Stimulated activated CD4-positive, alpha-beta T cell treated with anti-CD3 and anti-CD28 coated beads, Interleukin-12 subunit alpha, Interleukin-12 subunit beta, amount 100 ng/mL, for 24 hours (primary cell): ENCODE data around the gene PACSIN1.
"Not testable (repeated sequence)": the region's sequence is repeated elsewhere in the genome, so short reads cannot be mapped to it uniquely, and the experiment has no call there.

Experiments
- DNase-seq, 2 experiments: peaks; one replicate each; pipeline ENCODE4 v3.0.0-alpha.2; 2020; ENCODE audit warnings: low read depth in 2 of 2

PACSIN1 gene

GRCh38 chr6:34484899-34485298 lies 19.0 kb downstream of the PACSIN1 start:
- DNase-seq, result peak; percentile 59 to 63

GRCh38 chr6:34485321-34486060 lies 19.6 kb downstream of the PACSIN1 start:
- no peak for DNase-seq

- DNase-seq, result no peak
These were observed 20.3 kb downstream of the PACSIN1 start for GRCh38 chr6:34486106-34486740.

DNA sequence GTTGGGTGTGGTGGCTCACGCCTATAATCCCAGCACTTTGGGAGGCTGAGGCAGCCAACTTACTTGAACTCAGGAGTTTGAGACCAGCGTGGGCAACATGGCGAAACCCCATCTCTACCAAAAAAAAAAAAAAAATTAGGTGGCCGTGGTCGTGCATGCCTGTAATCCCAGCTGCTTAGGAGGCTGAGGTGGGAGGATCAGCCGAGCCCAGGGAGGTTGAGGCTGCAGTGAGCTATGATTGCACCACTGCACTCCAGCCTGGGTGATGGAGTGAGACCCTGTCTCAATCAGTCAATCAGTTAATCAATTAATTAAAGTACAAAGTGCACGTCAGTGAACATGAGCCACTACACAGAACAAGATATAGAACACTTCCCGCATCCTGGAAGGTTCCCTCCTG lies 21.0 kb downstream of the PACSIN1 start:
- not testable (repeated sequence) for DNase-seq

DNA sequence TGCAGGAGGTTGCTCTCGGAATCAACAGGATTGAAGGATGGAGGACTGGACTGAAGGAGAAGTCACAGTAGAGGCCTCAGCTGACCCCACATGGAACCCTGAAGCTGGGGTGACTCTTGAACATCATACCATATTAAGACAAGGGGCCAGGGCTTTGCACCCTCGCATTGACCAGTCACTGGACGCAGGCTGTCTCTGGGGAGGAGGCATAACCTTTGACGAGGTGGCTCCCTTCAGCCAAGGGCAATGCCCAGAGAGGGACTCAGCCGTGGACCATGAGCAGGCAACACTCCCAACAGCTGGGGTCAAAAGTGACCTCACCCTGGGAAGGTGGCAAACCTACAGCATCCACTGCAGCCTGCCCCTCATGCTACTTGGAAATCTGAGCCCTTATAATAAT lies 21.7 kb downstream of the PACSIN1 start:
- no peak for DNase-seq

DNA sequence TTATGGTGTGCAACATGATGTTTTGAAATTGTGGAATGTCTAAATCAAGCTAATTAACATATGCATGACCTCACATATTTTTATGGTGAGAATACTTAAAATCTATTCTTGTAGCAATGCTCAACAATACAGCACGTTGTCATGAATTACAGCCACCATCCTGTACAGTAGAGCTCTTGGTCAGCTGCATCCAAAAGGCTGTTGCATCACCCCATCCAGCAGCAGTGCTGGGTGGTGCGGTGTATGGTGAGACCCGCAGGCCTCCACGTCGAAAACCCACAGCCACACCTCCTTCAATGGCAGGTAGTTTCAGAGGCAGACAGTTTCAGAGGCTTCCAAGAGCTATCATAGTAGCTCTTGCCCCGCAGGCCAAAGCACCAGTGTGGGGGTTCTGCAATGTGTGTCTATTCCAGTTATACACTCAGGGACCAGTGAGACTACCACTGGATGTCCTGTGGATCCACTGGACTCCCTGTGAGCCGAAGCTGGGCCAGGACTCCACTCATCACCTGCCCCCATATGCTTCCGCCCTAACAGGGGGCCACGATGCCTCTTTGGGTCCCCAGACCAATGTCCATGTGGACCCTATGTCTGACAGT lies 23.4 kb downstream of the PACSIN1 start:
- DNase-seq, result no peak

GRCh38 chr6:34490390-34491090 lies 24.7 kb downstream of the PACSIN1 start:
- DNase-seq, result no peak

DNA sequence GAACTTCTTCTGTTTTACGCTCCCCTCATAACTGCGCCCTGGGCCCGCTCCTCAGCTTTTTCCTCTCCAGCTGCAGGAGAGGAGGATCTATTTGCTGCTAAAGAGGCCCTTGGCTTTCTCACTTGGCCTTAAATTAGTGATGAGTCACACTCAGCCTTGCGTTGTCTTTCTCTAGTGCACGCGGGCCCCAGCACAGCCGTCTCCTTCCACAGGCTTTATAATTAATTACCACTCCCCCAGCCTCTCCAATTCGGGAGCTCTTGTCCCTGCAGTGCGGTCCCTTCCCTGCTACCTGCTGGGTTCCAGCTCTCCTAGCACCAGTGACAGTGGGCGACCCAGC lies 25.2 kb downstream of the PACSIN1 start:
- no peak for DNase-seq

DNA sequence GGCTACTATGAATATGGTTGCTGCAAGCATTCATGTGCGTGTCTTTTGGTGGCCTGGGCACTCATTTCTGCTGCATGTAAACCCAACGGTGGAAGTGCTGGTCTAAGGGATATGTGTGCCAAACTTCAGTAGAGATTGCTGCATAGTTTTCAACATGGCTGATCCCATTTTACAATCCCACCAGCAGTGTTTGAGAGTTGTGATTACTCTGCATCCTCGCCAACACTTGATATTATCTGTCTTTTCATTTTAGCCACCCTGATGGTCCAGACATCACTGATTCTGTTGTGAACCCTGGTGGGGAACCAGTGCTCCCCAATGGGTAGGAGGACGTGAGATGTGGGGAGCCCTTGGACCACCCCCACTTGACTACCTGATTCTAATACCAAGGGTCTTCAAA lies 27.5 kb downstream of the PACSIN1 start:
- DNase-seq, result no peak

DNA sequence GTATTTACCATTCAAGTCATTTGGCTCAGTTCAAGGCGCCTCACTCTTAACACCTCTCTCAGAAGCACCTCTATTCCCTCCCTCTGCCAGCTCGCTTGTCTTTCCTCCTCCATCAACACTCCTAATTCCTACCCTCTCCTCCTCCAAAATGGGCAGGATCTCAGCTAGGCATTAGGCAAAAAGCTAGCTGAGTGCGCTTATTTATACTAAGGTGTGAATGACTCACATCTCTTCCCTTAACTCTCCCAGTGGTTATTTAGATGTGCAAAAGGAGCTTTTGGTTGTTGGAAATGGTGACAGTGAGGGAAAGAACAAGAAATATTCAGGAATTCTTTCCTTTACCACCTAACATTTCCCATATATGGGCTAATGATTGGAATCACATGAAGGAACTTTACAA lies 29.1 kb downstream of the PACSIN1 start:
- DNase-seq, result no peak

GRCh38 chr6:34496103-34496685 lies 30.3 kb downstream of the PACSIN1 start:
- DNase-seq, result no peak

- DNase-seq, result no peak
These were observed 31.5 kb downstream of the PACSIN1 start for GRCh38 chr6:34497411-34497810.

GRCh38 chr6:34506718-34507117 lies 40.8 kb downstream of the PACSIN1 start:
- DNase-seq, result no peak

DNA sequence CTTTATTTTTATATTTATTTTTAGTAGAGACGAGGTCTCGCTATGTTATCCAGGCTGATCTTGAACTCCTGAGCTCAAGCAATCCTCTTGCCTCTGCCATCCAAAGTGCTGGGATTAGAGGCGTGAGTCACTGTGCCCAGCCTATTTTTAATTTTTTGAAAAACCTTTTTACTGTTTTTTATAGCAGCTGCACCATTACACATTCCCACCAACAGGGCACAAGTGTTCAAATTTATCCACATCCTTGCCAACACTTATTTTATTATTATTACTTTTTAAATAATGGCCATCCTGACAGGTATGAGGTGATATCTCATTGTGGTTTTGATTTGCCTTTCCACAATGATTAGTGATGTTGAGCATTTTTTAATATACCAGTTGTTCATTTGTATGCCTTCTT lies 42.5 kb downstream of the PACSIN1 start:
- no peak for DNase-seq

GRCh38 chr6:34509782-34510181 lies 43.9 kb downstream of the PACSIN1 start:
- DNase-seq, result no peak

DNA sequence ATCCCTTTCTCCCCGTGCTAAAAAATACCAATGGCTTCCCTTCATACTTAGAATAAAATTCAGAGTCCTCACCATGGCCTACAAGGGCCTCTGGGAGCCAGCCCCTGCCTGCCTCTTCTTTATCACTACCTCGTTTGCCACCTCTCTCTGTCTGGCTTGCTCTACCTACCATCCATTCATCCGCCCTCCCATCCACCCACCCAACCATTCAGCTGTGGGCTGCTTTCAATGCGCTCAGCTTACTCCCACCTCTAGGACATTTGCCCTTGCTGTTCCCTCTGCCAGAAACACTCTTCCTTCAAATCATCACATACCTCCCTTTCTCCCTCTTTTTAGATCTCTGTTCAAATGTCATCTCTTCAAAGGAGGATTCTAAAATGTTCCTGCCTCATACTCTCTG lies 44.4 kb downstream of the PACSIN1 start:
- no peak for DNase-seq

- no peak for DNase-seq
These were observed 45.5 kb downstream of the PACSIN1 start for GRCh38 chr6:34511214-34511914.

DNA sequence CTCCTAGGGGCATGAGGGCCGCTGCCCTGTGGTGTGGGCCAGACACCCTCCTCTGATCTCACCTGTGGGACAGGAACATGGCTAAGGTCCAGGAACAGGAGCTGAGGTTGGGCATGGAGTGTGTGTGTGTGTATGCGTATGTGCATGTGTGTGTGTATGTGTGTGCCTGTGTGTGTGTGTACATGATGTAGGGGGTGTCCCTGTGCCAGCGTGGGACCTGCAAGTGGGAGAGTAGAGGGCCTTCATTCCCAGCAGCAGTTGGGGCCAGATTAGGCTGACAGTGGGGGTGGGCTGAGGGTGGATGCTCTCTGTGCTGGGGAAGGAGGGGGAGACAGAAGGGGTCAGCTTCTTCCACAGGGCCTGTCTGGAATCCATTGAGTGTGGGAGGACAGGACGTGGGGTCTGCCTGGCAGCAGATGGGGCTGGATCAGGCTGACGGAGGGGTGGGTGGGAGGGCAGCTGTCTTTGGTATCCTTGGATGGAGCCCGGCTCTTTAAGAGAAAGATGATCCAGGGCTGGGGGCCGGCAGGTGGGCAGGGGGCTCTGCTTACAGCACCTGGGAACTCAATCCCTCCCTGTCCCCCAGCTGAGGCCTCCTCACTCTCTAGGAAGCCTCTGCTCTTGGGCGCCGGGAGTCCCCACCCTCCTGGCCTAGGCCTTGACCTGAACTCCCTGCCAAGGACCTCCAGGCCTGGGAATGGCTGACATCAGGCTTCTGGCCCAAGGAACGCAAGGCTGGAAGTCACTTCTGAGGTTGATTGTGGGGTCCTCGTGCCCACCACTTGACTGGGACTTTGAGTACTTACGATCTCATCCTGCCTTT lies 46.2 kb downstream of the PACSIN1 start:
- DNase-seq, result no peak

DNA sequence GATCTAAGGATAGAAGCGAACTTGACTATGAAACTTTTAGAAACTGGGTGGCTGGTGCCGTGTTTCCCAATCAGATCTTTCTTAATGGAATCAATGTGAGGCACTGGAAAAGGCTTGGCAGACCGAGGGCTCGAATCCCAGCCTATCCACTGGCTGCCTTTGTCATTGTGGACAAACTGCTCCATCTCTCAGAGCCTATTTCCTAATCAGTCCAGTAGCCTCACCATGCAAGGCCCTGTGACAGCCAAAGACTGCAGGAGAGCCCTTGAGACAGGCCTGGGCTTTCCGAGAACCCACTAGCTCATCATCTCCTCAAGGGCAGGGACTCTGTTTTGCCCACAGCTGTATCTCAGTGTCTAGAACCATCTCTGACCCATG lies 46.9 kb downstream of the PACSIN1 start:
- no peak for DNase-seq

DNA sequence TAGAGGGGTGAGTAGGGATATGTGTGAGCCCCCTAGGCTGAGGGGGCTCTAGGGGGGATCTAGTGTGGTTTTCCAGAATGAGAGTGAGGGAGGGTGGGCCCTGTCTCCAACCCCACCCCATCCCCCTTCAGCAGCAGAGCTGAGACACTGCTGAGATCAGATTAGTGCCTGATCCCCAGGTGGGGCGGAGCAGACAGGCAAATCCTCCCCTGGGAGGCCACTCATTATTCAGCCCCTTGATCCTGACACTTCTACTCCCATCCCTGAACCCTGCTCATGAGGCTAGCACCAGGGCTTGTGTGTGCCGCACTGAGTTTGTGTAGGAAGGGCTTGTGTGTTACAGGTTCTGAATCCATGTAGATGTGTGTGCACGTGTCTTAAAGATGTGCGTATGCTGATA lies 47.8 kb downstream of the PACSIN1 start:
- no peak for DNase-seq

DNA sequence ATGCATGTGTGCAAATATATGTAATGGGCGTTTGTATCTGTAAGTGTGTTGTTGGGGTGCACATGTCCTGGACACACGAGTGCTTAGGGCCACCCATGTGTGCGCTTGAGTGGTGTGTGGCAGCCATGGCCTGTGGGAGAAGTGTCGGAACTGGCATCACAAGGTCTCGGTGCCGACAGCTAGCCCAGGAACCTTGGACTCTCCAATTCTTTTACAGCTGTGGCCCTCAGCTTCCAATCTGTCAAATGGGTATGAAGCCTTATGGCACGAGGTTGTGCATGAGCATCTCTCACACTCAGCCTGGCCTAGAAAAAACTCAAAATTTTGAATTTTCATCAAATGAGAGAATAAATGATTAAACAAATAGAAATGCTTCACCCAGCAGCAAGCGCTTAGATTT lies 48.2 kb downstream of the PACSIN1 start:
- no peak for DNase-seq
